ENCODE results near the gene CMSS1. TPM values are rescaled to one million over a fixed set of nuclear protein-coding genes. Genes with fewer than 3 reads are reported as not detected.

CMSS1 gene
- total and polyA plus RNA-seq, 7 experiments from 2014 or later, result 14.9 to 47.7 (median 18.4) TPM

DNA sequence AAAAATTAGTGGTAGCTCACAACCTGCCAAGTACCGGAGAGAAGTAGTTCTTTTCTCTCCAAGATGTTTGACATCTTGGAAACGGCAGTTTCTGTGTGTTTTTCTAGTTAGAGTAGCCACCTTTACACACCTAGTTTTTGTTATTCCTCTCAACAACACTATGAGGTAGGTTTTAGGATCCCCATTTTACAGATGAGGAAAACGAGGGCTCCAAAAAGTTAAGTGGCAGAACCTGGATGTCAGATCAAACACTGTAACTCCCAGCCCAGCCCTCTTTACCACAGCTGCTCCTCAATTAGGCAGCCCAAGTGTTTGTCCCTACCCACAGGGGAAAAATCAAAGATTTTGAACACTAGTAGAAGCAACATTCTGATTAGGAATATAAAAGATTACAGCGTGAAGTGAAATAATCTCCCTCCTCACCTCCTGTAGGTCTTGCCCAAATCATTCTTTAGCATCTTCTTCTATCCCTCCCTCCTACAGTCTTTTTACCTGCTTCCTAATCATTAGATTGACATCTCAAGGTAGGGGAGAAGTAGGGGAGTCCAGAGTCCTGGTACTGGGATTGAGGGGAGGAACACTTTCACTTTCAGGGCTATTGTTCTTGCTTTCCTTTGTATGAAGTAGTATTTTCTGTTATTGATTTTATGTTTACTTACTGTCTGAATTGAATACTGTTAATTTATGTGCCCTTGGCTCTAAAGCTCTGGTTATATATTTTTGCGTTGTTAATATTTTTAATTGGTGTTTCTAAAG lies 142.6 kb downstream of the CMSS1 start:
- no peak for ATAC-seq
- H3K4me3 Mint-ChIP-seq, result no peak overlapping the region

DNA sequence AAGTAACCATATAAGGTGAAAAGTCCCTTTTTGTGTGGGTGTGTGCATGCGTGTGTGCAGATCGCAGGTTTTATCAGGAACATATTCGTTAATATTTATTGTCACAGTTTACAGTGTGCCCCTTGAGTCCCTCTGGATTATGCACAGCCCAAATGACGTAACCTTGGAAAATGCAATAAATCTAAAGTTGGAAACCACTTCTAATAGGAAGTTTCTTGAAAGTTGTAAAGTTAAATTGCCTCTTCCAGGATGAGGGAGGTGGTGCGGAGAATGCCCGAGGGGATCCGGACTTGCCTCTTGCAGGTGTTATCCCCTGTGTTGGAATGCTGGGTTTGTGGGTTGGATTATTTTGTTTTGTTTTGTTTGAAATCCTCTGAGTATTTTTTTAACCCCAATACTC lies 143.3 kb downstream of the CMSS1 start:
- POLR2A ChIA-PET, result no interaction called here
- Mint-ChIP-seq H3K9me3 (no peaks in the 10 kb centered on the region), H3K4me3 (no peak overlapping the region), H3K36me3 (peaks cover 0 to 19% (median 10%) of the 10 kb centered on the region in 5 donors), H3K27me3 (no peaks in the 10 kb centered on the region), H3K27ac (no peak overlapping the region), H3K4me1 (peaks cover 0 to 9% (median 4%) of the 10 kb centered on the region in 7 donors)
- Histone ChIP-seq H3K9me3 (ENCODE audit: control insufficient read depth in 2 of 3, low read length in 3 of 3) (no peaks in the 10 kb centered on the region), H3K27me3 (ENCODE audit: control insufficient read depth in 2 of 2, insufficient read depth in 2 of 2, low read length in 2 of 2) (no peaks in the 10 kb centered on the region), H3K4me1 (ENCODE audit: control insufficient read depth in 2 of 2, insufficient read depth in 2 of 2, low read length in 2 of 2) (no peaks in the 10 kb centered on the region), H3K27ac (ENCODE audit: low read depth, low read length) (no peak overlapping the region), H3K36me3 (ENCODE audit: control insufficient read depth in 2 of 3, insufficient read depth in 3 of 3, low read length in 3 of 3) (no peaks in the 10 kb centered on the region), H3K4me3 (ENCODE audit: low read length) (no peak overlapping the region)
- intact Hi-C loops (cut with micrococcal nuclease), result no loop called here
- ATAC-seq, result no peak
- CTCF ChIA-PET, result no interaction called here
- DNase-seq, result no peak

More for the DNA sequence above, 142.6 kb downstream of the CMSS1 start:
- H3K4me1 Mint-ChIP-seq, result peaks cover 0 to 9% (median 4%) of the 10 kb centered on the region in 7 donors
- Histone ChIP-seq H3K27me3 (ENCODE audit: control insufficient read depth in 2 of 2, insufficient read depth in 2 of 2, low read length in 2 of 2) (no peaks in the 10 kb centered on the region), H3K4me3 (ENCODE audit: low read length) (no peak overlapping the region), H3K4me1 (ENCODE audit: control insufficient read depth in 2 of 2, insufficient read depth in 2 of 2, low read length in 2 of 2) (no peaks in the 10 kb centered on the region), H3K27ac (ENCODE audit: low read depth, low read length) (no peak overlapping the region), H3K36me3 (ENCODE audit: control insufficient read depth in 2 of 3, insufficient read depth in 3 of 3, low read length in 3 of 3) (no peaks in the 10 kb centered on the region), H3K9me3 (ENCODE audit: control insufficient read depth in 2 of 3, low read length in 3 of 3) (no peaks in the 10 kb centered on the region)
- no peaks in the 10 kb centered on the region for H3K27me3 Mint-ChIP-seq
- H3K27ac Mint-ChIP-seq, result no peak overlapping the region
- H3K36me3 Mint-ChIP-seq, result peaks cover 0 to 19% (median 10%) of the 10 kb centered on the region in 5 donors
- ChIA-PET CTCF (no interaction called here), POLR2A (no interaction called here)
- intact Hi-C loops (cut with micrococcal nuclease), result no loop called here
- H3K9me3 Mint-ChIP-seq, result no peaks in the 10 kb centered on the region
- no peak for DNase-seq

DNA sequence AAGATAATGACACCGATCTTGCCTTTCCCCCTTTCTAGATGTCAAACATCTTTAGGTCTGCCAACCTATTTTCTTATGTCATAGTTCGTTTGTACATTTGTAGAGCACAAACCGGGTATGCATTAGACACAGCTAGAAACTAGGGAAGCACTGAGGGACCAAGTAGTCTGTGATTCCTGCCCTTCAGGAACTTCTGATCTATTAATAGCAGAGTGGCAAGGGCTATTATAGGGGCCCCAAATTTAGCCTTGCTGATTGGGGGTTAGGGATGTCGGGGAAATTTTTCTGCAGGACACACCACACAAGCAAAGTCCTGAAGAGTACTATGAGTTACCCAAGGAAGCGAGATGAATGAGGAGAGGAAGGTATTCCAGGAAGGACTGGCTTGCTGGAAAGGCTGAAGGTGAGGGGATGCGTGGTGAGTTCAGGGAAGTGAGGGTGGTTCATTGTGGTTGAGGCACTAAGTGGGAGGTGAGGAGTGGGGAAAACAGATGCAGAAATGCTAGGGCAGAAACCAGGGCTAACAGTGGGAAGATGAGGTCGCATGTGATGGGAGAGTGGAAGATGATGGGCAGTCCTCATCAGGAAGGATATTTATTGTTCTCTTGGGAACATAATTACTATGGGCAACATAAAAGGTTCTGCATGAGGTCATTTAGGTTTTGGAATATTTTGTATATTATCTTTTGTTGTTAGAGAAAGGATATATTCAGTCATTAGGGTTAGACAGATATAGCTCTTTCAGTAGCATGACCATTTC lies 144.3 kb downstream of the CMSS1 start:
- Mint-ChIP-seq H3K36me3 (peaks cover 0 to 15% (median 13%) of the 10 kb centered on the region in 5 donors), H3K27ac (no peak overlapping the region), H3K4me3 (no peak overlapping the region), H3K9me3 (no peaks in the 10 kb centered on the region), H3K27me3 (no peaks in the 10 kb centered on the region), H3K4me1 (peaks cover 0 to 5% (median 0%) of the 10 kb centered on the region in 7 donors)
- Histone ChIP-seq H3K4me1 (ENCODE audit: control insufficient read depth in 2 of 2, insufficient read depth in 2 of 2, low read length in 2 of 2) (no peaks in the 10 kb centered on the region), H3K9me3 (ENCODE audit: control insufficient read depth in 2 of 3, low read length in 3 of 3) (no peaks in the 10 kb centered on the region), H3K27ac (ENCODE audit: low read depth, low read length) (no peak overlapping the region), H3K36me3 (ENCODE audit: control insufficient read depth in 2 of 3, insufficient read depth in 3 of 3, low read length in 3 of 3) (no peaks in the 10 kb centered on the region), H3K27me3 (ENCODE audit: control insufficient read depth in 2 of 2, insufficient read depth in 2 of 2, low read length in 2 of 2) (no peaks in the 10 kb centered on the region), H3K4me3 (ENCODE audit: low read length) (no peak overlapping the region)
- intact Hi-C loops (cut with micrococcal nuclease), result no loop called here
- ATAC-seq (no peak), DNase-seq (no peak)
- ChIA-PET CTCF (no interaction called here), POLR2A (no interaction called here)

DNA sequence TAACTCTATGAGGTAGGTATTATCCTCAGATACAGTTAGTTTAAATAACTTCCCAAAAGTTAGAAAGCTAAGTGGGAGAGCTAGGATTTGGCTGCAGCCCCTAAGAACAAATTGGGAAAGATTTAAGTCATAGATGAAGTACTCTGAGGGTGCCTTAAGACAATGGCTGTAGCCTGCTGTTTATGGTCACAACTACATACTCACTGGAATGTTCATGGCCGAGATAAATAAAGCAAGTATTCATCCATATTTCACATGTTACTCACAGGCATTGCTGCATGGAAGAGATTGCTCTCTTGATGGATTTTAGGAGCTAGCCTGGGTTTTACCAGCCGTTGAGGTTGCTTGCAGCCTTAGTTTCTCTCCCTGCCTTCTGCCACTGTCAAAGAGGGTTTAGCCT lies 145.0 kb downstream of the CMSS1 start:
- Histone ChIP-seq H3K27me3 (ENCODE audit: control insufficient read depth in 2 of 2, insufficient read depth in 2 of 2, low read length in 2 of 2) (no peaks in the 10 kb centered on the region), H3K4me3 (ENCODE audit: low read length) (no peak overlapping the region), H3K27ac (ENCODE audit: low read depth, low read length) (no peak overlapping the region), H3K9me3 (ENCODE audit: control insufficient read depth in 2 of 3, low read length in 3 of 3) (no peaks in the 10 kb centered on the region), H3K4me1 (ENCODE audit: control insufficient read depth in 2 of 2, insufficient read depth in 2 of 2, low read length in 2 of 2) (no peaks in the 10 kb centered on the region), H3K36me3 (ENCODE audit: control insufficient read depth in 2 of 3, insufficient read depth in 3 of 3, low read length in 3 of 3) (no peaks in the 10 kb centered on the region)
- POLR2A ChIA-PET, result no interaction called here
- peaks cover 0 to 9% (median 4%) of the 10 kb centered on the region in 7 donors for H3K4me1 Mint-ChIP-seq
- CTCF ChIA-PET, result no interaction called here
- H3K36me3 Mint-ChIP-seq, result peaks cover 3 to 21% (median 15%) of the 10 kb centered on the region in 5 donors
- H3K4me3 Mint-ChIP-seq, result no peak overlapping the region
- H3K9me3 Mint-ChIP-seq, result peaks cover 0 to 4% (median 0%) of the 10 kb centered on the region in 11 donors
- H3K27me3 Mint-ChIP-seq, result no peaks in the 10 kb centered on the region
- intact Hi-C loops (cut with micrococcal nuclease), result no loop called here
- no peak overlapping the region for H3K27ac Mint-ChIP-seq
- ATAC-seq (no peak), DNase-seq (no peak)

DNA sequence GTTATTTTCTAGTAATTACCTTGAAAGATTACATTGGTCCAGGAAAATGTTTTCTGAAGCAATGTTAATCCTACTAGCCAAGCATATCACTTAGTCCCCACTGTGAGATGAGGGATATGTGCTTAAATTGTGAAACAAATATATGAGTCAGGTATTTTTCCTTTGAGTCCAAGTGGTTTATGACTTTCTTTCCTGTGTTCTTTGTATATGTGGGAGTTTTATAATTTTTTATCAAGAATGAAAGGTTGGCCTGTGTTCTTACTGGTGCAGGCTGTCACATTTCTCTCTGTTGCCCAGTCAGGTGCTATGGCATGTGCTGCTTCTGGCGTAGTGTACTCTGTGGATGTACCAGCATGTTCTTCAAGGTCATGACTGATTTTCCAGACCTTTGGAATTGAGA lies 147.4 kb downstream of the CMSS1 start:
- Histone ChIP-seq H3K9me3 (ENCODE audit: control insufficient read depth in 2 of 3, low read length in 3 of 3) (no peaks in the 10 kb centered on the region), H3K4me3 (ENCODE audit: low read length) (no peak overlapping the region), H3K36me3 (ENCODE audit: control insufficient read depth in 2 of 3, insufficient read depth in 3 of 3, low read length in 3 of 3) (no peaks in the 10 kb centered on the region), H3K27me3 (ENCODE audit: control insufficient read depth in 2 of 2, insufficient read depth in 2 of 2, low read length in 2 of 2) (no peaks in the 10 kb centered on the region), H3K4me1 (ENCODE audit: control insufficient read depth in 2 of 2, insufficient read depth in 2 of 2, low read length in 2 of 2) (no peaks in the 10 kb centered on the region), H3K27ac (ENCODE audit: low read depth, low read length) (no peak overlapping the region)
- Mint-ChIP-seq H3K36me3 (peaks cover 4 to 22% (median 15%) of the 10 kb centered on the region in 5 donors), H3K9me3 (peaks cover 0 to 4% (median 0%) of the 10 kb centered on the region in 11 donors), H3K27me3 (no peaks in the 10 kb centered on the region), H3K4me3 (no peak overlapping the region), H3K27ac (no peak overlapping the region), H3K4me1 (peaks cover 10 to 21% (median 18%) of the 10 kb centered on the region in 7 donors)
- DNase-seq, result no peak
- intact Hi-C loops (cut with micrococcal nuclease), result no loop called here
- ChIA-PET CTCF (no interaction called here), POLR2A (no interaction called here)
- no peak for ATAC-seq

DNA sequence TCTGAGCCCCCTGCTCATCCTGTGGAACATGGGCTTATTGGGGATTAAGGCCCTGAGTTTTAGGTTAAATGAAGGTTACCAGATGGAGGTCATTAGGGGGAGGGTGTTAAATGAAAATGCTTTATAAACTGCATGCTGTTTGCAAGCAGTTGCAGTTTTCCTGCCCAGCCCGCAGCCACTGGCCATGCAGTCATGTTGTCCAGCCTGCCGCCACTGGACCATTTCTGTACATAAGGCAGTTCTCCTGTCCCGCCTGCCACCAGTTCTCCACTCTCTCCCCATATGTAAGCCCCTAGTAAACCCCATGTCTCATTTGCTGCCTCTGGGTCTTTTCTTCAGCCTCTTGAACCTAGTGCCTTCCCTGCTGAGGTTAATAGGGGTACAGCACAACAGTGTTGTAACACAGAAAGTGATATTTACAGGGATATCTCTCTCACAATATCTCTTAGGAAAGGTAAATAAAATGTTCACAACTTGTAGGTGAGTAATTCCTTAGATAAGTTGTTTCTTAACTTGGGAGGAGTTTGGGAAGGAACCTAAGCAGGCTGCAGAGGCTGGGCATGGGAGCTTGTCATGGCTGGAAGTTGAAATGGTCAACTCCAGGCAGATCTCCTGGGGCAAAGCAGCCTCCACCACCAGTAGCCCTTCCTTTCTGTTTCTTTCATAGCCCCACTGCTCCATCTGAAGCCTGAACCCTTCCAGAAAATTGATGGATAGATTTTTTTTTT lies 148.2 kb downstream of the CMSS1 start:
- ChIA-PET CTCF (no interaction called here), POLR2A (no interaction called here)
- H3K4me1 ChIP-seq (ENCODE audit: control insufficient read depth in 2 of 2, insufficient read depth in 2 of 2, low read length in 2 of 2), result no peaks in the 10 kb centered on the region
- Mint-ChIP-seq H3K9me3 (peaks cover 0 to 4% (median 0%) of the 10 kb centered on the region in 11 donors), H3K27me3 (no peaks in the 10 kb centered on the region), H3K4me1 (peaks cover 10 to 25% (median 20%) of the 10 kb centered on the region in 7 donors), H3K4me3 (no peak overlapping the region), H3K27ac (no peak overlapping the region), H3K36me3 (peaks cover 4 to 28% (median 15%) of the 10 kb centered on the region in 5 donors)
- DNase-seq (no peak), ATAC-seq (no peak)
- no peaks in the 10 kb centered on the region for H3K9me3 ChIP-seq (ENCODE audit: control insufficient read depth in 2 of 3, low read length in 3 of 3)
- H3K4me3 ChIP-seq (ENCODE audit: low read length), result no peak overlapping the region
- H3K36me3 ChIP-seq (ENCODE audit: control insufficient read depth in 2 of 3, insufficient read depth in 3 of 3, low read length in 3 of 3), result no peaks in the 10 kb centered on the region
- intact Hi-C loops (cut with micrococcal nuclease), result no loop called here
- H3K27ac ChIP-seq (ENCODE audit: low read depth, low read length), result no peak overlapping the region
- no peaks in the 10 kb centered on the region for H3K27me3 ChIP-seq (ENCODE audit: control insufficient read depth in 2 of 2, insufficient read depth in 2 of 2, low read length in 2 of 2)

Data from naive thymus-derived CD4-positive, alpha-beta T cell (primary cell).